Stimulated activated memory B cell treated with anti-CD40 and anti-IgM and Interleukin-4, amounts not matched to agents 10 μg/mL and 1 μg/mL and 100 μg/mL, for 72 hours (primary cell): Measurements from ENCODE around the gene ADD2.
A peak's percentile ranks its signal among the peaks of the same experiment; 100 is the strongest.

Experiments
- ATAC-seq: fragments of 150-1000 bp; cut with Tn5 transposase; 2 replicates; pipeline ENCODE4 v1.10.0; 2021
- H3K27ac Mint-ChIP-seq: one replicate; pipeline ENCODE4 v1.8.0; 2022; ENCODE audit warnings: mild to moderate bottlenecking, mixed read lengths
- H3K27me3 Mint-ChIP-seq: one replicate; pipeline ENCODE4 v1.8.0; 2022; ENCODE audit warnings: mixed read lengths
- H3K36me3 Mint-ChIP-seq: one replicate; pipeline ENCODE4 v1.8.0; 2022; ENCODE audit warnings: mixed read lengths
- H3K4me1 Mint-ChIP-seq: one replicate; pipeline ENCODE4 v1.8.0; 2022; ENCODE audit warnings: mixed read lengths
- H3K4me3 Mint-ChIP-seq: one replicate; pipeline ENCODE4 v1.8.0; 2022; ENCODE audit warnings: mild to moderate bottlenecking, moderate library complexity, mixed read lengths
- H3K9me3 Mint-ChIP-seq: one replicate; pipeline ENCODE4 v1.8.0; 2022; ENCODE audit warnings: mixed read lengths

The ADD2 gene

GRCh38 chr2:70711191-70711590 lies 56.8 kb downstream of the ADD2 start:
- ATAC-seq = no peak
- Mint-ChIP-seq H3K4me1 (peaks cover 18% of the 10 kb centered on the region), H3K27me3 (no peaks in the 10 kb centered on the region), H3K9me3 (no peaks in the 10 kb centered on the region), H3K36me3 (peaks cover 20% of the 10 kb centered on the region), H3K4me3 (no peak overlapping the region), H3K27ac (no peak overlapping the region)

- peak overlapping the region; percentile 76 for H3K27ac Mint-ChIP-seq
- no peak for ATAC-seq
- no peaks in the 10 kb centered on the region for H3K27me3 Mint-ChIP-seq
- peaks cover 30% of the 10 kb centered on the region for H3K36me3 Mint-ChIP-seq
- no peak overlapping the region for H3K4me3 Mint-ChIP-seq
- H3K9me3 Mint-ChIP-seq = no peaks in the 10 kb centered on the region
- H3K4me1 Mint-ChIP-seq = peaks cover 23% of the 10 kb centered on the region
Measured at GRCh38 chr2:70710038-70710690, 57.8 kb downstream of the ADD2 start.

GRCh38 chr2:70709275-70710037 lies 58.5 kb downstream of the ADD2 start:
- ATAC-seq = no peak
- Mint-ChIP-seq H3K36me3 (peaks cover 32% of the 10 kb centered on the region), H3K27me3 (no peaks in the 10 kb centered on the region), H3K27ac (peak overlapping the region; percentile 76), H3K9me3 (no peaks in the 10 kb centered on the region), H3K4me1 (peaks cover 27% of the 10 kb centered on the region), H3K4me3 (no peak overlapping the region)

GRCh38 chr2:70708376-70709199 lies 59.4 kb downstream of the ADD2 start:
- ATAC-seq = peak; percentile 88
- Mint-ChIP-seq H3K9me3 (no peaks in the 10 kb centered on the region), H3K27me3 (no peaks in the 10 kb centered on the region), H3K4me3 (no peak overlapping the region), H3K36me3 (peaks cover 32% of the 10 kb centered on the region), H3K4me1 (peaks cover 27% of the 10 kb centered on the region), H3K27ac (peak overlapping the region; percentile 76)

GRCh38 chr2:70707706-70708105 lies 60.3 kb downstream of the ADD2 start:
- H3K4me1 Mint-ChIP-seq = peaks cover 27% of the 10 kb centered on the region
- H3K27me3 Mint-ChIP-seq = no peaks in the 10 kb centered on the region
- peak overlapping the region; percentile 76 for H3K27ac Mint-ChIP-seq
- no peak overlapping the region for H3K4me3 Mint-ChIP-seq
- H3K36me3 Mint-ChIP-seq = peaks cover 32% of the 10 kb centered on the region
- no peak for ATAC-seq
- no peaks in the 10 kb centered on the region for H3K9me3 Mint-ChIP-seq

GRCh38 chr2:70706026-70706795 lies 61.8 kb downstream of the ADD2 start:
- H3K9me3 Mint-ChIP-seq = no peaks in the 10 kb centered on the region
- H3K36me3 Mint-ChIP-seq = peaks cover 32% of the 10 kb centered on the region
- peak overlapping the region; percentile 60 for H3K27ac Mint-ChIP-seq
- ATAC-seq = no peak
- no peak overlapping the region for H3K4me3 Mint-ChIP-seq
- H3K27me3 Mint-ChIP-seq = no peaks in the 10 kb centered on the region
- H3K4me1 Mint-ChIP-seq = peaks cover 27% of the 10 kb centered on the region

GRCh38 chr2:70705160-70705850 lies 62.7 kb downstream of the ADD2 start:
- Mint-ChIP-seq H3K4me3 (no peak overlapping the region), H3K4me1 (peaks cover 27% of the 10 kb centered on the region), H3K27ac (peak overlapping the region; percentile 60), H3K9me3 (no peaks in the 10 kb centered on the region), H3K36me3 (peaks cover 29% of the 10 kb centered on the region), H3K27me3 (no peaks in the 10 kb centered on the region)
- no peak for ATAC-seq

GRCh38 chr2:70703900-70704549 lies 64.0 kb downstream of the ADD2 start:
- Mint-ChIP-seq H3K9me3 (no peaks in the 10 kb centered on the region), H3K4me1 (peaks cover 18% of the 10 kb centered on the region), H3K27me3 (no peaks in the 10 kb centered on the region), H3K27ac (peak overlapping the region; percentile 60), H3K36me3 (peaks cover 27% of the 10 kb centered on the region), H3K4me3 (no peak overlapping the region)
- ATAC-seq = no peak

- Mint-ChIP-seq H3K27ac (no peak overlapping the region), H3K27me3 (no peaks in the 10 kb centered on the region), H3K4me3 (no peak overlapping the region)
Measured at GRCh38 chr2:70702711-70703395, 65.1 kb downstream of the ADD2 start.

GRCh38 chr2:70698847-70699246 lies 69.2 kb downstream of the ADD2 start:
- no peak for ATAC-seq
- Mint-ChIP-seq H3K4me3 (no peak overlapping the region), H3K27ac (no peak overlapping the region), H3K27me3 (no peaks in the 10 kb centered on the region), H3K4me1 (no peaks in the 10 kb centered on the region), H3K36me3 (peaks cover 22% of the 10 kb centered on the region), H3K9me3 (no peaks in the 10 kb centered on the region)

More at GRCh38 chr2:70702711-70703395, 65.1 kb downstream of the ADD2 start:
- peaks cover 12% of the 10 kb centered on the region for H3K4me1 Mint-ChIP-seq
- H3K36me3 Mint-ChIP-seq = peaks cover 24% of the 10 kb centered on the region
- no peaks in the 10 kb centered on the region for H3K9me3 Mint-ChIP-seq
- no peak for ATAC-seq

- ATAC-seq = no peak
- H3K27me3 Mint-ChIP-seq = no peaks in the 10 kb centered on the region
- H3K4me3 Mint-ChIP-seq = no peak overlapping the region
- H3K36me3 Mint-ChIP-seq = peaks cover 31% of the 10 kb centered on the region
- no peaks in the 10 kb centered on the region for H3K9me3 Mint-ChIP-seq
- H3K27ac Mint-ChIP-seq = no peak overlapping the region
- no peaks in the 10 kb centered on the region for H3K4me1 Mint-ChIP-seq
Measured at GRCh38 chr2:70697603-70698383, 70.2 kb downstream of the ADD2 start.

GRCh38 chr2:70696142-70696541 lies 71.9 kb downstream of the ADD2 start:
- H3K27me3 Mint-ChIP-seq = no peaks in the 10 kb centered on the region
- no peaks in the 10 kb centered on the region for H3K4me1 Mint-ChIP-seq
- H3K4me3 Mint-ChIP-seq = no peak overlapping the region
- no peak overlapping the region for H3K27ac Mint-ChIP-seq
- H3K9me3 Mint-ChIP-seq = no peaks in the 10 kb centered on the region
- ATAC-seq = no peak
- peaks cover 43% of the 10 kb centered on the region for H3K36me3 Mint-ChIP-seq

- H3K4me1 Mint-ChIP-seq = peaks cover 2% of the 10 kb centered on the region
- no peaks in the 10 kb centered on the region for H3K27me3 Mint-ChIP-seq
- ATAC-seq = no peak
- H3K4me3 Mint-ChIP-seq = no peak overlapping the region
- no peaks in the 10 kb centered on the region for H3K9me3 Mint-ChIP-seq
- no peak overlapping the region for H3K27ac Mint-ChIP-seq
- peaks cover 54% of the 10 kb centered on the region for H3K36me3 Mint-ChIP-seq
Measured at GRCh38 chr2:70692256-70692655, 75.7 kb downstream of the ADD2 start.
